Measurements from ENCODE around the gene ATG13. TPM values are rescaled to one million over a fixed set of nuclear protein-coding genes. Genes with fewer than 3 reads are reported as not detected.

The ATG13 gene
- total and polyA plus RNA-seq, 4 donors, result 29.1 to 72.8 (median 52.4) TPM

DNA sequence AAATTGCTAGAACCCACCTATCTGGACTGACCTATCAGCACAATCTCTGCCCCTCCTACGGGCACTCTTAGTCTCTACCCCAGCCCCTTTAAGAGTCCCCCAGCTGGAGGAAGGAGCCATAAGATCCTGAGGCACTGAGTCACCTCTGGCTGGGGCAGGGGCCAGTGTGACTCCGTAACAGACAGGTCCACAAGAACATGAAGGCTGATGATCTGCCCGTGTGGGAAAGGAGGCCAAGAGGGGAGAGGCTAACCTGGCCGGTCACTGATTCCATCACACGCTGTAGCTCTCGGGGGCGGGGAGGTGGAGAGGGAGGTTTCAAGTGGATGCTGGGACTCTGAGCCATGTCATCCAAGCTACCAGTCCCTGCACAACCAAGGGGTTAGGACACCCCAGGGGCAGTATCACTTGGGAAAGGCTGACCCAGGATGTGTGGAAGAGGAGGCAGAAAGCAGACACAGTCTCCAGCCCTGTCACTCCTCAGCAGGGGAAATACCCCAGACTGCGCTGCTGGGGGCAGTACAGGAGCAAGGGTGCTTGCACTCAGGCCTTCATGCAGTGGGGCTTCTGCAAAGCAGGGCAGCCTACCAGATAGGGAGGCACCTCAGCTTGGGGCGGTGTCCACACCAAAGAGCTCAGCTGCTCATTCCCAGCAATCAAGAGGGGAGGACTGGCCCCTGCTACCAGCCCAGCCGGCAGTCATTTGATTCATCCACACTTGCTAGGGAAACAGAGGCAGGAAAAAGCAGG is 60.8 kb downstream of the ATG13 start:
- H3K9ac ChIP-seq (ENCODE audit: insufficient read depth in 1 of 2, low read length in 2 of 2), result no peak overlapping the region
- ATAC-seq (ENCODE audit: insufficient read depth, low FRiP score) (no peak), DNase-seq (no peak)
- TF ChIP-seq, protein P1, sequence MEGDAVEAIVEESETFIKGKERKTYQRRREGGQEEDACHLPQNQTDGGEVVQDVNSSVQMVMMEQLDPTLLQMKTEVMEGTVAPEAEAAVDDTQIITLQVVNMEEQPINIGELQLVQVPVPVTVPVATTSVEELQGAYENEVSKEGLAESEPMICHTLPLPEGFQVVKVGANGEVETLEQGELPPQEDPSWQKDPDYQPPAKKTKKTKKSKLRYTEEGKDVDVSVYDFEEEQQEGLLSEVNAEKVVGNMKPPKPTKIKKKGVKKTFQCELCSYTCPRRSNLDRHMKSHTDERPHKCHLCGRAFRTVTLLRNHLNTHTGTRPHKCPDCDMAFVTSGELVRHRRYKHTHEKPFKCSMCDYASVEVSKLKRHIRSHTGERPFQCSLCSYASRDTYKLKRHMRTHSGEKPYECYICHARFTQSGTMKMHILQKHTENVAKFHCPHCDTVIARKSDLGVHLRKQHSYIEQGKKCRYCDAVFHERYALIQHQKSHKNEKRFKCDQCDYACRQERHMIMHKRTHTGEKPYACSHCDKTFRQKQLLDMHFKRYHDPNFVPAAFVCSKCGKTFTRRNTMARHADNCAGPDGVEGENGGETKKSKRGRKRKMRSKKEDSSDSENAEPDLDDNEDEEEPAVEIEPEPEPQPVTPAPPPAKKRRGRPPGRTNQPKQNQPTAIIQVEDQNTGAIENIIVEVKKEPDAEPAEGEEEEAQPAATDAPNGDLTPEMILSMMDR (IDR thresholded peaks at IDR 0.05; ENCODE audit: control extremely low read depth, extremely low read depth), result no peak
- H3K36me3 ChIP-seq (ENCODE audit: control insufficient read depth in 4 of 4, insufficient read depth in 4 of 4, low read length in 4 of 4), result peaks cover 14 to 61% (median 23%) of the 10 kb centered on the region in 4 donors
- H3K27me3 ChIP-seq (ENCODE audit: control insufficient read depth in 3 of 3, insufficient read depth in 3 of 3, low read length in 2 of 3), result no peaks in the 10 kb centered on the region
- no peak overlapping the region for H3K4me3 ChIP-seq
- 90 to 93% methylated on average over 10 of the region's 10 CpGs for WGBS, 2 donors
- peaks cover 2 to 16% (median 11%) of the 10 kb centered on the region in 5 donors for H3K4me1 ChIP-seq (ENCODE audit: control insufficient read depth in 5 of 5, insufficient read depth in 5 of 5, low read length in 5 of 5)
- H3K9me3 ChIP-seq (ENCODE audit: control insufficient read depth in 4 of 4, insufficient read depth in 3 of 4, low read length in 3 of 4), result no peaks in the 10 kb centered on the region
- no peak overlapping the region for H3K27ac ChIP-seq (ENCODE audit: low read depth in 1 of 2, low read length in 1 of 2)

DNA sequence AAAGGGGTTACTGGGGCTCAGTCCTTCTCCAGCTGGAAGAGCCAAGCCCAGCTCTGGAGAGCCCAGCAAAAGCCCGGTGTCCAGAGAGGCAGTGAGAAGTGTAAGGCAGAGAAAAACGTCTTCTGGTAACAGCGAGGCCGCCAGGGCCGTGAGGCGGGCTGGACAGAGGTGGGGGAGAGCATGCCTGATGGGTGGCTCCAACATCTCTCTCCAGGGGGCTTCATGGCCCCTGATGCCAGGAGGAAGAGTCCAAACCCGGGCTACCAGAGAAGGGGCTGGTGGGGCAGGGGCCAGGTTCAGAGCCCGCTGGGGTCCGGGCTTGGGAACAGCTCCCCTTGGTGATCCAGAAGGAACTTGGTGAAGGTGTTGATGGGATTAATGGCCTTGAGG is 61.4 kb downstream of the ATG13 start:
- no peak for ATAC-seq (ENCODE audit: insufficient read depth, low FRiP score)
- Histone ChIP-seq H3K9me3 (ENCODE audit: control insufficient read depth in 4 of 4, insufficient read depth in 3 of 4, low read length in 3 of 4) (no peaks in the 10 kb centered on the region), H3K36me3 (ENCODE audit: control insufficient read depth in 4 of 4, insufficient read depth in 4 of 4, low read length in 4 of 4) (peaks cover 12 to 60% (median 21%) of the 10 kb centered on the region in 4 donors), H3K9ac (ENCODE audit: insufficient read depth in 1 of 2, low read length in 2 of 2) (no peak overlapping the region), H3K4me3 (no peak overlapping the region), H3K27me3 (ENCODE audit: control insufficient read depth in 3 of 3, insufficient read depth in 3 of 3, low read length in 2 of 3) (no peaks in the 10 kb centered on the region), H3K4me1 (ENCODE audit: control insufficient read depth in 5 of 5, insufficient read depth in 5 of 5, low read length in 5 of 5) (peaks cover 2 to 16% (median 11%) of the 10 kb centered on the region in 5 donors), H3K27ac (ENCODE audit: low read depth in 1 of 2, low read length in 1 of 2) (no peak overlapping the region)
- TF ChIP-seq, protein P1 (IDR thresholded peaks at IDR 0.05; ENCODE audit: control extremely low read depth, extremely low read depth), result no peak
- no peak for DNase-seq
- 94% methylated on average over 9 of the region's 9 CpGs for WGBS, 2 donors

DNA sequence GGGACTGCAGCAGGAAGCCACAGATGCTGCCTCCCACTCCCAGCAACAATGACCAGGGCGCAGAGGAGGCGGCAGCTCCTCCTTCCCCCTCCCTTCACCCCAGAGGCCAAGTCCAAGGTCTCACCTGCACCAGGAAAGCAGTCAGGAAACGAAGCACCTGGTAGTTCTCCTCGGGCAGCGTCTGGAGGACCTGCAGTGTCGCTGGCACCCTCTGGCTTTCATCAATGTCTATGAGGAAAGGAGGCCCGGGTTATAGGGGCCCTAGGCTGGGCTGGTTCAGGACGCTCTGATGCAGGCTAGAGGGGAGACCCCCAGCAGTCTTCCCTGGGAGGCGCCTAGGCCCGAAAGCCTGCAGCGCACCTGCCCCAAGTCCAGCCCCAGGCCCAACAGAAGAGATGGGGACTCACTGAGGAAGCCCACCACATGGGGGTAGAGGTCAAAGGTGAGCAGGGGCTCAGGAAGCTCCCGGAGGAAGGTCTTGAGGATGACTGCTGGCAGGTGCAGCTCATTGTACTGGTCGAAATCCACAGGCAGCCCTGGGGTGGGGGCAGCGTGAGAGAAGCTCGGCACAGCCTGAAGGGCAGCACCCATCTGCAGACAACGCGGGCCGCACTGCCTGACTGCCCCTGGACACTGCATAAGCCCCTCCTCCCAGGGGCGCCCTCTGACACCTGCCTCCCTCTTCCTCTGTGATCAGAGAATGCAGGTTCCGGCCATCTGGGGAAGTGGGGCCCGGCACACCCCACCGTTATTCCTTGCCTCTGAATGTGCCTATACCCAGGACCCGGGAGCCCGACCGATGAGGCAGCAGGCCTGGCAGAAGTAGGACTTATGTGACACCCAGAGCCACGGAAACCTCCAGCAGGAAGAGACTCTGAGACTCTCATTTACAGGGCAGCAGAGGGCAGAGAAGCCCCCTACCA is 62.1 kb downstream of the ATG13 start:
- no peak overlapping the region for H3K27ac ChIP-seq (ENCODE audit: low read depth in 1 of 2, low read length in 1 of 2)
- no peak for DNase-seq
- WGBS, 2 donors, result 92 to 94% methylated on average over 24 to 26 of the region's 26 CpGs

More for the DNA sequence above, 62.1 kb downstream of the ATG13 start:
- ATAC-seq (ENCODE audit: insufficient read depth, low FRiP score), result no peak
- Histone ChIP-seq H3K9me3 (ENCODE audit: control insufficient read depth in 4 of 4, insufficient read depth in 3 of 4, low read length in 3 of 4) (no peaks in the 10 kb centered on the region), H3K27me3 (ENCODE audit: control insufficient read depth in 3 of 3, insufficient read depth in 3 of 3, low read length in 2 of 3) (no peaks in the 10 kb centered on the region), H3K9ac (ENCODE audit: insufficient read depth in 1 of 2, low read length in 2 of 2) (no peak overlapping the region), H3K36me3 (ENCODE audit: control insufficient read depth in 4 of 4, insufficient read depth in 4 of 4, low read length in 4 of 4) (peaks cover 12 to 58% (median 21%) of the 10 kb centered on the region in 4 donors), H3K4me1 (ENCODE audit: control insufficient read depth in 5 of 5, insufficient read depth in 5 of 5, low read length in 5 of 5) (peaks cover 2 to 14% (median 9%) of the 10 kb centered on the region in 5 donors), H3K4me3 (no peak overlapping the region)
- TF ChIP-seq, protein P1 (IDR thresholded peaks at IDR 0.05; ENCODE audit: control extremely low read depth, extremely low read depth), result no peak

All from lung (tissue), 12 donors.